Stimulated activated CD4-positive, alpha-beta T cell treated with anti-CD3 and anti-CD28 coated beads, Interleukin-15, amount 100 ng/mL, for 24 hours (primary cell): ENCODE measurements around the gene KIF13A.
"Not testable (repeated sequence)": the region's sequence is repeated elsewhere in the genome, so short reads cannot be mapped to it uniquely, and the experiment has no call there.

Source experiments
- DNase-seq: peaks from one replicate; pipeline ENCODE4 v3.0.0-alpha.2; 2020

Gene KIF13A

GRCh38 chr6:17998003-17998402, 10.6 kb upstream of the KIF13A start:
- no peak for DNase-seq

- DNase-seq, result no peak
Measured at GRCh38 chr6:17995414-17995813, 8.0 kb upstream of the KIF13A start.

DNA sequence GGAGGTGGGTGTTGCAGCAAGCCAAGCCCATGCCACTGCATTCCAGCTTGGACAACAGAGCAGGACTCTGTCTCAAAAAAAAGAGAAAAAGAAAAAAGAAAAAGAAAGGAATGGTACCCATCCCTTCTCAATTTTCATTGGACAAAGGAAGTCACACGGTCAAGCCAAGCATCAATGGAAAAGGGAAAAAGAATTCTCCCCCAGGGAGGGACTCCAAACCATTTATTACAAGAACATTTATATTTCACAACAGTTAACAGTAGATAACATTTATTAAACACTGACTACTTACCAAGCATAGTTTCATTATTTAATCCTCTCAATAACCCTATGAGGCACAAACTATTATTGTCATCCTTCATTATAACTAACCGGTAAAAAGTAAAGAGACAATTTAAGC, 6.6 kb upstream of the KIF13A start:
- no peak for DNase-seq

GRCh38 chr6:17988422-17988944, 1.0 kb upstream of the KIF13A start:
- DNase-seq, result no peak

DNA sequence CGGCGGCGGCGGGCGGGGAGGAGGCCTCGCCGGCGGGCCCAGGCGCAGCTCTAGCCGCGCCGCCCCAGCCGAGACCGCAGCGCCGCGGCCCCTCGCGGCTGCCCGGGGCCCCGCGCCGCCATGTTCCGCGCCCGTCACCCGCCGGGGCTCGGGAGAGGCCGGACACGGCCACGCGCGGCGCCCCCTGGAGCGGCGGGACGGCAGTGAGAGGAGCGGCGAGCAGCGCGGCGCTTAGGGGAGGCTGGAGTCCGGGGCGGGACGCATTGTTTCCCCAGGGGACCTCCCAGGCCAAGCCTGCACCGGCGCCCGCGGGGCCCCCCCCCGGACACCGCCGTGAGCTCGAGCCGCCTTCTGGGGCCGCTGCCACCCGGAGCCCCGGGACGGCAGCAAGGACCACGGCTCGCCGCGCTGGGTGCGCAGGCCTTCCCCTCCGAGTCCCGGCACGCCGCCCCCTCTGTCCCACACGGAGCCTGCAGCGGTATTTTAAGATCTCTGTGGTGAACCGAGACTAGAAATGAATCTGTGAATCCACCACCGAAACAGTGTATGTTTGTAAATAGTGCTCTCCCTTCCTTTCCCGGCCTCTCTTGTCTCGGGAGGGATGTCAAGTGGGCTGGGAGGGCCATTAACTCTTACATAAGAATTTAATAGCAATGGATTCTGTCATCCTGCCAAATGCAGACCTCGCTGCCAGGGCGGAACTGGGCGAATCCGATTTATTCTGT, 424 bp upstream of the KIF13A start:
- DNase-seq, result peak; percentile 66

DNA sequence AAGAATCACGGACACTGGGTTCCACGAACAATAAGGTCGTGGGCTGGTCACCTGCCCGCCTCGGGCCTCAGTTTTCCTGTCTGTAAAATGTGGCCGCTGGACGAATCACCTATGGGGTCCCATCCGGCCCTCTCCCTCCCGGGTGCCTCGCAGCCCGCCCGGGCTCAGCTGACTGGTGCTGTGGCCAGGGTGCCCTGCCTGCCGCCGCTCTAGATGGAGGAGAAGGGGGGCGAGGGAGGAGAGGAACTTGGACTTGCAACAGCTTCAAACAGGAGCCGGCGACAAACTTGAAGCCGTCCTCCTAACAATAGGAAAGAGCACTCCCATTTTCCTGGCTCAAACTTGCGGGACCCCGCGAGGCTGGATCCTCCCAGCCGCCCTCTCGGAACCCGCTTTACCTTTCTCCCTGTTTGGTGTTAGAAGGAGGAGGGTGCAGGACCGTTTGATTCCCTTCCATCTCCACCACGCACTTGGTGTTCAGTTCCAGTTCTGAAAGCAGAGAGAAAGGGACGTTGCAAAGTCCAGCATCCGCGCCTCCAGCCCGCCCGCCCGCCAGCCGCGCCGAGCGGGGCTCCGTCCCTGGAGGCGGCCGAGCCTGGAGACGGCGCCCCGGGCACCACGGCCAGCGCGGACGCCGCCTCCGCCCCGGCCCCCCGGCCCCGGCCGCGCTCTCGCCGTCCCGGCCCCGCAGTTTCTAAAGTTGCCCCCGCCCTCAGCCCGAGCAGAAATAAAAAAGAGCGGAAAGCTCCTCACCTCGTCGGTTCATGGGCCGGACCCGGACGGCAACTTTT, 584 bp downstream of the KIF13A start:
- peak; percentile 21 for DNase-seq

DNA sequence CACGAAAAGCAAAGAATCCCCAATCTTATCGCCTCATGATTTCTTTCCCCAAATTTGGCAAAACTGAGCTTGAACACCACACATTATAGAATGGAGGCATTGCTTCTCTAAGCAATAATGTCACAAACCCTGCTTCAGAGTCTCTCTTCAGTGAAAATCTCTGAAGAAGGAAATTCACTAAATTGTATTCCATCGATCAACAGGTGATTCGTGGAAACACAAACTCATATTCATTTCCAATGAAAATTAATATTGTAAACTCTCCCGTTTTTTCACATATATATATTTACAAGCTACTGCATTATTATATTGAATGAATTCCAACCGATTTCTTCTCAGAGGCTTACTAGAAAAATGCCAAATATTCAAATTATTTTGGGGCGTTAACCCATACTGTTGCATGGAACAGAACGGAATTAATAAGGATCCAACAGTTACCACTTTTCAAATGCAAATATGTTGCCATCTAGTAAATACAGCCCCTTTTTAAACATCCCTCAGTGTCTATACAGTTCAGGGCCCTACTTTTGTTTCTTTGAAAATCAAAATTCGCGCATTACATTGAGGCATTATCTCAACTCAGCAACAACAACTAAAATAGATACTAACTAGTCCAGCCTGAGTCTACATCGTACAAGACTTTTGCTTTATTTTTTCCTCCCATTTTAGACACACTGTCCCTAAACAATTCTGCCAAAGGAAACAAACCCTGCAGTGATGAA, 1.3 kb downstream of the KIF13A start:
- no peak for DNase-seq

DNA sequence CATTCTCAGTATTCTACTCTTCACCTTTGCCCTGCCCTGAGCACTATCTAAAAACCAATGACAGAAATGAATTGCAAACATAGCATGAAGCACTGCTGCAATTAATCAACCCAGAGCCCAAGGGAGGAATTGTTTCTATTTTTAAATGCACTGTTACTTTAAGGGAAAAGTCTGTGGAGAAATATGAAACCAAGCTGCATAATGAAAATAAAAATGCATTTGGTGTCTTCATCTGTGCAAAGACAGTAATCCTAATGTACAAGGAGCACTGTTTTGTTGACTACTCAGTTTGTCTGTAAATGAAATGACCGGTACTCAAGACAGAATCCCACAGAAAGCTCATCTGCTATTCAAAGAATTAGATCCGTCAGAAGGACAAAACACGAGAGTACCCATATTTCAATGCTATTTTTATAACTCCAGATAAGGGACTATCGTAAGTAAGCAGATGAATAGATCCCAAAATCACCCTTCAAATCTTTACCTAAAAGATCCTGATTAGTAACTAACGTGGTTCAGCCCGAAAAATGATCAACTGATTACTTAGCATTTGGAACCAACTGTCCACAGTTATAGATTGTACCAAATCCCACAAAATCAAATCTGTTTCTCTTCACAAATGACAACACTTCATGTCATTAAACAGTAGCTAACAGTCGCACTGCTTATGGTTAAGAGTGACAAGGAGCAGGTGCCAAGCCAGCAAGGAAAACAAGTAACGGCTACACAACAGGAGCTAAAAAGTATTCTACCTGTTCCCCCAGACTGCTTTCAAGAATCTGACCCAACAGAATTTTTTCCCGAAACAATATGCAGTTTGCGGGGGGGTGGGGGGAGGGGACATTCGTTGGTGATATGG, 2.4 kb downstream of the KIF13A start:
- DNase-seq, result no peak

- DNase-seq, result no peak
Measured at GRCh38 chr6:17984399-17984798, 3.0 kb downstream of the KIF13A start.

- DNase-seq, result no peak
Measured at GRCh38 chr6:17983730-17984129, 3.7 kb downstream of the KIF13A start.

- DNase-seq, result no peak
Measured at GRCh38 chr6:17980329-17980728, 7.1 kb downstream of the KIF13A start.

- no peak for DNase-seq
Measured at GRCh38 chr6:17979479-17979878, 8.0 kb downstream of the KIF13A start.

DNA sequence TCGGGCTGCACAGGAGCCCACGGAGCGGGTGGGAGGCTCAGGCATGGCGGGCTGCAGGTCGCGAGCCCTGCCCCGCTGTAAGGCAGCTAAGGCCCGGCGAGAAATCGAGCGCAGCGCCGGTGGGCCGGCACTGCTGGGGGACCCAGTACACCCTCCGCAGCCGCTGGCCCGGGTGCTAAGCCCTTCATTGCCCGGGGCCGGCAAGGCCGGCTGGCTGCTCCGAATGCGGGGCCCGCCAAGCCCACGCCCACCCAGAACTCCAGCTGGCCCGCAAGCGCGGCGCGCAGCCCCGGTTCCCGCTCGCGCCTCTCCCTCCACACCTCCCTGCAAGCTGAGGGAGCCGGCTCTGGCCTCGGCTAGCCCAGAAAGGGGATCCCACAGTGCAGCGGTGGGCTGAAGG, 11.2 kb downstream of the KIF13A start:
- not testable (repeated sequence) for DNase-seq

- DNase-seq, result no peak
Measured at GRCh38 chr6:17974570-17975368, 12.7 kb downstream of the KIF13A start.

DNA sequence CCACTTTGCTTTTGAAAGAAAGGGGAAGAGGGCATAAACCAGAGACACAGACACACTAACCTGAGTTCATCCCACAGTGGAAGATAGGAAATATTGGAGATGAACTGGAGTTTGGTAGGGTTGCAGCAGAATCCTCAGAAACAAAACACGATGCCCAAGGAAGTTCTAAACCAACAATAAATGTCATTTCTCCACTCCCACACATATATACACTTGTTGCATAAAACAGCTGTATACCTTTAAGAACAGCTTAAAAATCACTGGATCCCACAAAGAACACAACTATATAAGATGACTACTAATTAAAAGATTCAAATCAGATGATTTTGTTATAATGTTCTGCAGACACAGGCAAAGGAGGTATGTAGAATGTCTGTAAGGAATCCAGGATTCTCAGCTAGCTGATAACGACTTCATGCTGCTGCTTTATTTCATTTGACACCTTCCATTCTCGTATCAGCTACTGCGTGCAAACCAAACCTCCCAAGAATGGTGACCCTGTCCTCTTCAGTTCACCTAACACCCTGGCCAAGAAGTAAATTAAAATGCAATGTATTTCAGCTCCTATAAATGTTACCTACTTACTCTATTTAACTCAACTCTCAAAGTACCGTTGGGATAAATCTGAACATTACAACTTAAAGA, 14.3 kb downstream of the KIF13A start:
- DNase-seq, result no peak

DNA sequence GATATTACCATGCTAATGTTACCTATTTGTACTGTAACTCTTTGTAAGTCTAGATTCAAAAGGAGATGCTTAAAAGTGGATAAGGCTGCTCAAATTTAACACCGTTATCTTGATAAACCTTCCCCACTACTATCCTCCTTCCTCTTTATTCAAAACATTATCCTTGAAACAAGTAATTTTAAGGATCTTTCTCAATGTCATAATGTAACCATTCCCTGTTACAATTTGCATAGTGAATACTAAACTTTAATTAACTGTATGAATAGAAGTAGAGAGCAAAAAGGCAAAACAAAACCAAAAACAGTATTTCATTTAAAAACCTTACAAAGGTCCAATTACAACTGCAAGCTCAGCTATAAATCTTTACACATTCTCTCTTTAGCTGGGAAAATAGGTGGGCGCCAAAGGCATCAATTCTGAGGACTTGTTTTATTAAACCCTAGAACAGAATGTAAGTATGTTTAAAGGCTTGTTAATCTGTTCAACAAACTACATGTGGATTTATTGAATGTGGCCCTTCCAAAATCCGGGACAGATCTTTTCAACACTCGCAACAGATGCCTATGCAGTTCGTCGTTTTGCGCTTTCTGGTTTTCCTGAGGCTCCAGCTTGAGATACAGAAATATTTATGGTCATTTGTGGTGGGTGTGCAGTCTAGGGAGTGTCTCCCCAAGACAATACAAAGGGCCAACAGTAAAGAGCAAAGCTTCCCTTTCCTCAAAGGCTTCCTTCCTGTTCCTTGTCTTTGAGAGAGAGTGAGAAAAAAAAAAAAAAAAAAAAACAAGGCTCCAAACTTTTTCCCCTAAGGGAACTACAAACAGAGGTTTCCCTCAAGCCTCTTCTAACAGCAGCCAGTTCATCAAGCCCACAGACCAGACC, 15.1 kb downstream of the KIF13A start:
- no peak for DNase-seq

- DNase-seq, result no peak
Measured at GRCh38 chr6:17971128-17972073, 16.0 kb downstream of the KIF13A start.

DNA sequence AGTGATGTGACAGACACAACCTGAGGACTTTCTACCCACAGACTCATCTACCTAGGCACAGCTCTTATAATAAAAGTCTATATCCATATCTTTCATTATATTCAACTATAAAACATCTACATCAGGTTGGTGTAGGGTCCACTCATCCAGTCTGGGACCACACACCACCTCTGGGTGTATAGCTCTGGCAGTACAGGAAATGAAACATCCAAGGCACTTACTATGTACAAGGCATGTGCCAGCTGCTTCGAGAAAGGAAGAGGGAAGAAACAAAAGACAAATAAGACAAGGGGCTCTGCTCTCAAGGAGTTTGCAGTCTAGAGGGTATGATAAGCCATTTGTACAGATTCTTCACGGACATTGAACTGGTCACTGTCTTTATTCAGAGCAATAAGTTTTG, 18.6 kb downstream of the KIF13A start:
- DNase-seq, result no peak
